Dendritic cell treated with granulocyte-macrophage colony-stimulating factor and Interleukin-4, amounts not matched to agents 40 ng/mL and 50 ng/mL, for 4 days (primary cell): ENCODE results near the gene FAM184B.

Experiments used
- H3K27ac Mint-ChIP-seq: one replicate; pipeline ENCODE4 v1.8.0; 2022; ENCODE audit warnings: mild to moderate bottlenecking, mixed read lengths
- H3K27me3 Mint-ChIP-seq: one replicate; pipeline ENCODE4 v1.8.0; 2022; ENCODE audit warnings: mild to moderate bottlenecking, mixed read lengths
- H3K36me3 Mint-ChIP-seq: one replicate; pipeline ENCODE4 v1.8.0; 2022; ENCODE audit warnings: low read depth, mixed read lengths
- H3K4me1 Mint-ChIP-seq: one replicate; pipeline ENCODE4 v1.8.0; 2022; ENCODE audit warnings: low read depth, mixed read lengths
- H3K4me3 Mint-ChIP-seq: one replicate; pipeline ENCODE4 v1.8.0; 2022; ENCODE audit warnings: mild to moderate bottlenecking, moderate library complexity, mixed read lengths
- H3K9me3 Mint-ChIP-seq: one replicate; pipeline ENCODE4 v1.8.0; 2022; ENCODE audit warnings: mixed read lengths
- intact Hi-C: fragments of 100-400 bp; cut with micrococcal nuclease; formaldehyde crosslinking; loops from one replicate; pipeline ENCODE4 v1.15.0; 2022

Gene FAM184B

GRCh38 chr4:17647176-17647806 is 134.1 kb downstream of the FAM184B start:
- H3K9me3 Mint-ChIP-seq = no peaks in the 10 kb centered on the region
- H3K27ac Mint-ChIP-seq = no peak overlapping the region
- intact Hi-C loops = no loop called here
- no peaks in the 10 kb centered on the region for H3K36me3 Mint-ChIP-seq
- H3K4me1 Mint-ChIP-seq = no peaks in the 10 kb centered on the region
- H3K27me3 Mint-ChIP-seq = peaks cover 4% of the 10 kb centered on the region
- H3K4me3 Mint-ChIP-seq = no peak overlapping the region

GRCh38 chr4:17646693-17647092 is 134.7 kb downstream of the FAM184B start:
- Mint-ChIP-seq H3K9me3 (no peaks in the 10 kb centered on the region), H3K36me3 (no peaks in the 10 kb centered on the region), H3K27me3 (peaks cover 4% of the 10 kb centered on the region), H3K4me3 (no peak overlapping the region), H3K27ac (no peak overlapping the region), H3K4me1 (no peaks in the 10 kb centered on the region)
- intact Hi-C loops = no loop called here

GRCh38 chr4:17642398-17642783 is 139.0 kb downstream of the FAM184B start:
- Mint-ChIP-seq H3K4me1 (no peaks in the 10 kb centered on the region), H3K27me3 (no peaks in the 10 kb centered on the region), H3K36me3 (peaks cover 28% of the 10 kb centered on the region), H3K4me3 (no peak overlapping the region), H3K9me3 (no peaks in the 10 kb centered on the region), H3K27ac (no peak overlapping the region)
- intact Hi-C loops = no loop called here

DNA sequence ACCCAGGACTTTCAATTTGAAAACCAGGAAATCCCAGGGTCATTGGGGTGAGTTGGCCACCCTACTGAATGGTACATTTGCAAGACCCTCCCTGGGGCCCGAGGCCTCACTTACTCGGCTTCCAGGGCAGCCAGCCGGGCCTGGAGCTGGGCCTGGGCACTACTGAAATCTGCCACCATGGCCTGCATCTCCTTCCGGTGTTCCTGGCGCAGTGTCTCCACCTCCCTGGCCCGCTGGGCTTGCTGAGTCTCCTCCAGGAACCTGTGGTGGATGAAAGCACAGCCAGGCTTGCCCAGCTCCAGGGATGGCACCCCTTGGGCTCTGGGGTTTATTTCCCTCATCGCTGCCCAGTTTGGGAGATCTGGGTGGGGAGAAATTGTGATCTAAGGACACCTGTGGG is 142.3 kb downstream of the FAM184B start:
- no peak overlapping the region for H3K4me3 Mint-ChIP-seq
- intact Hi-C loops = loop anchor here (5.0 to 10.0 kb wide), 2 partner anchors 168 to 956 kb away; no protein-coding TSS in a partner anchor
- H3K27me3 Mint-ChIP-seq = no peaks in the 10 kb centered on the region
- peaks cover 59% of the 10 kb centered on the region for H3K36me3 Mint-ChIP-seq
- no peak overlapping the region for H3K27ac Mint-ChIP-seq
- H3K9me3 Mint-ChIP-seq = no peaks in the 10 kb centered on the region
- peaks cover 11% of the 10 kb centered on the region for H3K4me1 Mint-ChIP-seq

DNA sequence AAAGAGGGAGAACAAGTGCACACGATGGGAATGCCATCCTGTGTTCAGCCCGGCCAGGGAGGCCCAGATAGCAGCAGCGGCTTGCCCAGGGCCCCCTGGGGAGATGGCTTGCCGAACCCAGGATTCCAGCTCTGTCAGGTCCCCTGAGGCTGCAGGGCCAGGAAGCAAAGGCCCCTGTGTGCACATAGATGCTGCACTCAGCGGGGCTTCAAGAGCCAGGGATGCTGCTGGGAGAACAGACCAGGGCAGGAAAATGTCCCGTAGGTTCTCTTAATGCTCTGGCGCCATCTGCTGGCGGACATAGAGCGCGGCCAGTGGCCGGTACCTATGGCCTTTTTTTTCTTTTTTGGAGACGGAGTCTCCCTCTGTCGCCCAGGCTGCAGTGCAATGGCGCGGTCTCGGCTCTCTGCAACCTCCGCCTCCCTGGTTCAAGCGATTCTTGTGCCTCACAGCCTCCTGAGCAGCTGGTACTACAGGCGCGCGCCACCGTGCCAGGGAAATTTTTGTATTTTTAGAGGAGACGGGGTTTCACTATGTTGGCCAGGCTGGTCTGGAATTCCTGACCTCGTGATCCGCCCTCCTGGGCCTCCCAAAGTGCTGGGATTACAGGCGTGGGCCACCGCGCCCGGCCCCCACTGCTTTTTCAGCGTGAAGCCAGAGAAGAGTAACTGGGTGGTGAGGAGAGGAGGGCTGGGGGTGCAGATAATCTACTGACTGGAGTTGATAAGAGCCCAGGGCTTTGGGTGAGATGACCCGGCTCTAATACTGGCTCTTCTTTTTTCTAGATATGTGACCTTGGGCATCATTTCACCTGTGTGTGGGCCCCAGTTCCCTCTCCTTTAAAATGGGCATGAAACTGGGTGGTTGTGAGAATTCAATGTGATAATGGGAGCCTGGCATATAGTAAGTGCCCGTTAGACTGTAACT is 144.5 kb downstream of the FAM184B start:
- Mint-ChIP-seq H3K27ac (no peak overlapping the region), H3K4me1 (peaks cover 11% of the 10 kb centered on the region), H3K27me3 (no peaks in the 10 kb centered on the region), H3K4me3 (no peak overlapping the region), H3K36me3 (peaks cover 81% of the 10 kb centered on the region), H3K9me3 (no peaks in the 10 kb centered on the region)
- intact Hi-C loops = loop anchor here (1.0 to 10.0 kb wide), 4 partner anchors 22 to 958 kb away; partner anchors contain the start of gene MED28

DNA sequence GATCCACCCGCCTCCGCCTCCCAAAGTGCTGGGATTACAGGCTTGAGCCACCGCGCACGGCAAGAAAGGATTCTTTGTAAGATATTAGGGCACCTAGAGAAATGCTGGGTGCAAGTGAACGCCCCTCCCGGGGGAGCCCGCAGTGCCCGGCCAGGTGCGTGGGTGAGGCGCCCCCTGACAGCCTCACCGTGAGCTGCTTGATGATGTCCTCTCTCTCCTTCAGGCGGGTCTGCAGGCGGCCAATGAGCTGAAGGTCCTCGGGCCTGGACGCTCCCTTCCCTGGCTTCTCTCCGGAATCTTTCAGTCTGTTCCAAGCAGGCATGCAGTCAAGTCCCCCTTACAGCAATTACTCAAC is 145.1 kb downstream of the FAM184B start:
- peaks cover 11% of the 10 kb centered on the region for H3K4me1 Mint-ChIP-seq
- H3K9me3 Mint-ChIP-seq = no peaks in the 10 kb centered on the region
- H3K27ac Mint-ChIP-seq = no peak overlapping the region
- H3K4me3 Mint-ChIP-seq = no peak overlapping the region
- intact Hi-C loops = loop anchor here (1.0 to 10.0 kb wide), 4 partner anchors 22 to 958 kb away; partner anchors contain the start of gene MED28
- H3K36me3 Mint-ChIP-seq = peaks cover 87% of the 10 kb centered on the region
- no peaks in the 10 kb centered on the region for H3K27me3 Mint-ChIP-seq

DNA sequence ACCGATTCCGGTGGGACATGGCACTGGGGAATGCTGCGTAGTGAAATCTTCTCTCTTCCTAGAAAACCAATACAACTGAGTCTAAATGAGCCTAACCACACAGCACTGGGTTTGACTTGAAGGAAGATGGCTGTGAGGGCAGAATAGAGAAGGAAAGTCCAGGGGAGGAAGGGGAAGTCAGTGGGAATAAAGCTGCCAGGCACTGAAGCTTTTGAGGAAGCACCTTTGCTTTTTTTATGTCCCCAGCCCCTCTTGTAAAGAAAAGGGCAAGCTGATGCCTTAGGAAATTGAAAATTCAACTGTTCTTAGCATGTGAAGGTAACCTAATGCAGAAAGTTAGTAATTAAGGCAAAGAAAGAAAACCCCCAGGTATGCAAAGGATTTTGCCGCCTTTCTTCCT is 146.4 kb downstream of the FAM184B start:
- H3K27ac Mint-ChIP-seq = no peak overlapping the region
- no peaks in the 10 kb centered on the region for H3K27me3 Mint-ChIP-seq
- H3K4me3 Mint-ChIP-seq = no peak overlapping the region
- peaks cover 92% of the 10 kb centered on the region for H3K36me3 Mint-ChIP-seq
- H3K4me1 Mint-ChIP-seq = peaks cover 11% of the 10 kb centered on the region
- intact Hi-C loops = loop anchor here (5.0 to 10.0 kb wide), 2 partner anchors 172 to 960 kb away; no protein-coding TSS in a partner anchor
- no peaks in the 10 kb centered on the region for H3K9me3 Mint-ChIP-seq

DNA sequence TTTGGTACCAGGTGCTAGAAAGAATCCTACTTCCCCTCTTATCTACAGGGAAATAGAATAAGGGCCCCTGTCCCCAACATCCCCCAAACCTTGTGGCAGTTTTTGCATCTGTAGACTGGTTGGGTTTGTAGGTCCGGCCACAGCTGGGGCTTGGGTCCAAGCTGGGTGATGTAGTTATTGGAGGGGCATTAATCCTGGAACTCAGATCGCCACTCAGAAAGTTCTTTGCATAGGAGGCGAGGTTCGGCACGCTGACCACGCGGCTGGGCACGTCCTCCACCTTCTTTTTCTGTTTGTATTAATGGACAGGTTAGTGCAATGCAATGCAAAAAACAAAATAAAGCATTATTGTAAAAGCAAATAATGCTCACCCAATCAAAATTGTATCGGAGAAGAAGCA is 147.8 kb downstream of the FAM184B start:
- Mint-ChIP-seq H3K9me3 (no peaks in the 10 kb centered on the region), H3K27me3 (no peaks in the 10 kb centered on the region), H3K4me3 (no peak overlapping the region), H3K27ac (no peak overlapping the region), H3K4me1 (peaks cover 15% of the 10 kb centered on the region), H3K36me3 (peaks cover 94% of the 10 kb centered on the region)
- intact Hi-C loops = loop anchor here (10.0 kb wide), 1 partner anchor 961 kb away; no protein-coding TSS in a partner anchor

DNA sequence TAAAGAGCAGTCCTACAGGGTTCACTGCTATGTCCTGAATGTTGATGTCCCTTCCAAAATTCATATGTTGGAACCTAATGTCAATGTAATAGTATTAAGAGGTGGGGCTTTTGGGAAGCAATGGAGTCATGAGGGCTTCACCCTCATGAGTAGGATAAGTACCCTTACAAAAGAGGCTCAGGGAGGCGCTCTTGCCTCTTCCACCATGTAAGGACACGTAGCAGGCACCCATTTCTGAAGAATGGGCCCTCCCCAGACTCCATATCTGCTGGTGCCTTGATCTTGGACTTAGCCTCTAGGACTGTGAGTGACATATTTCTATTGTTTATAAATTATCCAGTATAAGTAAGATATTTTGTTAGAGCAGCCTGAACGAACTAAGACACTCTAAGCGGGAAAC is 151.2 kb downstream of the FAM184B start:
- Mint-ChIP-seq H3K27me3 (no peaks in the 10 kb centered on the region), H3K4me3 (no peak overlapping the region), H3K4me1 (peaks cover 14% of the 10 kb centered on the region), H3K27ac (no peak overlapping the region), H3K36me3 (peaks cover 99% of the 10 kb centered on the region), H3K9me3 (no peaks in the 10 kb centered on the region)
- intact Hi-C loops = loop anchor here (10.0 kb wide), 1 partner anchor 965 kb away; no protein-coding TSS in a partner anchor

GRCh38 chr4:17624821-17625220 is 156.6 kb downstream of the FAM184B start:
- H3K9me3 Mint-ChIP-seq = no peaks in the 10 kb centered on the region
- H3K36me3 Mint-ChIP-seq = peaks cover 100% of the 10 kb centered on the region
- no peak overlapping the region for H3K4me3 Mint-ChIP-seq
- intact Hi-C loops = no loop called here
- no peak overlapping the region for H3K27ac Mint-ChIP-seq
- H3K4me1 Mint-ChIP-seq = peaks cover 7% of the 10 kb centered on the region
- H3K27me3 Mint-ChIP-seq = no peaks in the 10 kb centered on the region

GRCh38 chr4:17623451-17624001 is 157.9 kb downstream of the FAM184B start:
- Mint-ChIP-seq H3K27me3 (no peaks in the 10 kb centered on the region), H3K4me1 (peaks cover 12% of the 10 kb centered on the region), H3K36me3 (peaks cover 100% of the 10 kb centered on the region), H3K4me3 (no peak overlapping the region), H3K27ac (no peak overlapping the region), H3K9me3 (no peaks in the 10 kb centered on the region)
- intact Hi-C loops = no loop called here

DNA sequence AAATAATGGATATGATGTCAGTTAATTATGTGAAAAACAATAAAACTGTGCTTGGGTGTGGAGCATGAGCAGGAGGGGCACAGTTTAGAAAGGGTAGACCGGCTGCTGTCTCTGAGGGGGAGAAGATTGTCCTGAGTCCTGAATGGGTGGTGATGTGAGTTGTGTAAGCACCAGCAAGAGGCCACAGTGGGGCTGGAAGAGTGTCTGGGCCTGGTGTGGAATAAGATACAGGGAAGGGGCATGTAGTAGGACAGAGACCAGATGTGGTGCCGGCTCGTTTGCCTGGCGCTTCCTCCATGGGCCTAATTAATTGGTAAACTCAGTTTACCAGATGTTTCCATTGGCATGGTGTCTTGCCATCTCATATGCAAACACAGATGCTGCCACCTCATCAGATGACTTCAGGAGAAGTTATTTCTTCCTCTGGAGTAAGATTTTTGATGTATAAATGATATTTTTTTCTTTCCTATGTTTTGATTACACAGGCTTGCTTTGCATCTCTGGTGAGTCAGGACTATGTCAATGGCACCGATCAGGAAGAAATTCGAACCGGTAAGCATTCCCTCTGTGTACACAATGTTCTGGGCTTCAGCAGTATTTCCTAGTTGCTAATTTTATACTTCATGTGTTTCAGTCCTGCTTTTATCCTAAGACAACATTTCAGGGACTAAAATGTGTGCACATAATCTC is 161.9 kb downstream of the FAM184B start:
- no peak overlapping the region for H3K4me3 Mint-ChIP-seq
- H3K27ac Mint-ChIP-seq = peak overlapping the region; percentile 25
- intact Hi-C loops = loop anchor here (10.0 kb wide), 1 partner anchor 185 kb away; no protein-coding TSS in a partner anchor
- H3K27me3 Mint-ChIP-seq = no peaks in the 10 kb centered on the region
- peaks cover 93% of the 10 kb centered on the region for H3K36me3 Mint-ChIP-seq
- H3K9me3 Mint-ChIP-seq = no peaks in the 10 kb centered on the region
- peaks cover 27% of the 10 kb centered on the region for H3K4me1 Mint-ChIP-seq

GRCh38 chr4:17618926-17619325 is 162.5 kb downstream of the FAM184B start:
- Mint-ChIP-seq H3K4me3 (no peak overlapping the region), H3K4me1 (peaks cover 27% of the 10 kb centered on the region), H3K9me3 (no peaks in the 10 kb centered on the region), H3K36me3 (peaks cover 92% of the 10 kb centered on the region), H3K27ac (peak overlapping the region; percentile 25), H3K27me3 (no peaks in the 10 kb centered on the region)
- intact Hi-C loops = loop anchor here (10.0 kb wide), 1 partner anchor 186 kb away; no protein-coding TSS in a partner anchor
